DND-41 (cell line): Measurements from ENCODE around the gene MRPL53.

Experiments used
- ATAC-seq: fragments of 200-7000 bp; cut with Tn5 transposase; 3 replicates; pipeline ENCODE4 v1.9.1; 2021; ENCODE audit warnings: low read depth; ENCODE audit not compliant: insufficient read depth
- DNase-seq: peaks from one replicate; pipeline ENCODE4 v3.0.0-alpha.2; 2020
- H2AFZ ChIP-seq: 2 replicates; pipeline ENCODE4 v1.6.0; 2012; ENCODE audit warnings: low read depth, low read length
- H3K27ac ChIP-seq: 2 replicates; pipeline ENCODE4 v1.5.1; 2012; ENCODE audit warnings: low read length, inconsistent platforms
- H3K27me3 ChIP-seq: fragments of 200-600 bp; sonication (generic); 2 replicates; pipeline ENCODE4 v1.6.0; 2012; ENCODE audit warnings: low read length, mild to moderate bottlenecking, inconsistent platforms; ENCODE audit not compliant: insufficient read depth, poor library complexity
- H3K36me3 ChIP-seq: 2 replicates; pipeline ENCODE4 v1.5.1; 2012; ENCODE audit warnings: low read length, inconsistent platforms; ENCODE audit not compliant: insufficient read depth
- H3K4me1 ChIP-seq: 2 replicates; pipeline ENCODE4 v1.5.1; 2012; ENCODE audit warnings: mild to moderate bottlenecking, low read length; ENCODE audit not compliant: insufficient read depth
- H3K4me2 ChIP-seq: 2 replicates; pipeline ENCODE4 v1.6.0; 2012; ENCODE audit warnings: mild to moderate bottlenecking, moderate library complexity, low read length, inconsistent platforms; ENCODE audit not compliant: insufficient read depth
- H3K4me3 ChIP-seq, 2 experiments: fragments of 200-600 bp in 1 of 2; shearing (Covaris generic) in 1 of 2; 2 replicates each; pipeline ENCODE4 v1.5.1; 2012 to 2016; ENCODE audit warnings: inconsistent platforms in 2 of 2, low read length in 2 of 2, mild to moderate bottlenecking in 2 of 2, low read depth in 1 of 2, moderate library complexity in 1 of 2
- H3K79me2 ChIP-seq: 2 replicates; pipeline ENCODE4 v1.6.0; 2012; ENCODE audit warnings: low read length, inconsistent platforms; ENCODE audit not compliant: insufficient read depth
- H3K9ac ChIP-seq: 2 replicates; pipeline ENCODE4 v1.6.0; 2012; ENCODE audit warnings: low read depth, mild to moderate bottlenecking, inconsistent platforms, low read length, moderate library complexity
- H3K9me3 ChIP-seq: 2 replicates; pipeline ENCODE4 v1.5.1; 2012; ENCODE audit warnings: low read length, moderate library complexity, mild to moderate bottlenecking, inconsistent platforms; ENCODE audit not compliant: insufficient read depth, severe bottlenecking
- H4K20me1 ChIP-seq: 2 replicates; pipeline ENCODE4 v1.6.0; 2012; ENCODE audit warnings: low read length; ENCODE audit not compliant: insufficient read depth
- EZH2 ChIP-seq: IDR thresholded peaks from 3 replicates; pipeline ENCODE4 v1.6.1; 2012; ENCODE audit warnings: borderline replicate concordance, low read depth, mild to moderate bottlenecking, moderate library complexity, low read length, inconsistent platforms; ENCODE audit not compliant: severe bottlenecking
- TF ChIP-seq, protein P1 (sequence below): IDR thresholded peaks from 2 replicates; pipeline ENCODE4 v1.5.1; 2012; ENCODE audit warnings: borderline replicate concordance, low read length, moderate library complexity, mild to moderate bottlenecking; ENCODE audit not compliant: poor library complexity, severe bottlenecking; ENCODE audit errors: extremely low read depth

Gene MRPL53

DNA sequence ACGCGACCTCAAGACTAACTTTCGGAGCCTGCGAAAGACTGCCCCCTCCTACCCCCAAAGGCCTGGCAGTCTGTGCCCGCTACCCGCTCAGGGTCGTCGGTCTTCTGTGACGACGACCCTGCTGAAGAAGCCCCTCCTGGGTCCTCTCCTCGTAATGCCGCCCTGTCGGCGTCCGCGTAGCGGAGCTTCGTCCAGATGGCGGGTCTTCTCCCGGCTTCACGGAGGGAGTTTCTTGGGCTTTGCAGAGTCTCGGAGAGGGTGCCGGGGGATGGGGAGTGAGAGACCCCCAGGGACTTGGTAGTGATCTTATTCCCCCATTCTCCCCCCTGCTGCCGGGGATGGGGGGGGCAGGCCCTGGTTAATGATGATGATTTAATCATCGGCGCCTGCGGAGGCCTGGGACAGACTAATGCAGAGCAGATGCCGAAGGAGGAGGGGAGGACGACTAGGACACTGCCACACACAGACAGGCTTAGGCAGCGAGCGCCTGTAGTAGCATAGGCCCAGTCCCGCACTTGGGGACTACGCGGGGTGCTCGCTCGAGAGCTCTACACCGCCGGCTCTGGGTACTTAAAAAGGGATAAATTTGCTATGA is 35.5 kb upstream of the MRPL53 start:
- DNase-seq (no peak), ATAC-seq (peak; percentile 16; the same call in 2 of the 3 replicates)
- Histone ChIP-seq H3K4me3 (peak overlapping the region; percentile 37 to 72), H3K9ac (peak overlapping the region; percentile 69), H3K4me2 (peak overlapping the region; percentile 89), H2AFZ (peak overlapping the region; percentile 88), H4K20me1 (no peaks in the 10 kb centered on the region), H3K36me3 (peaks cover 11% of the 10 kb centered on the region), H3K4me1 (peaks cover 36% of the 10 kb centered on the region), H3K9me3 (no peaks in the 10 kb centered on the region), H3K79me2 (peaks cover 14% of the 10 kb centered on the region), H3K27me3 (peaks cover 5% of the 10 kb centered on the region), H3K27ac (peak overlapping the region; percentile 96)
- TF ChIP-seq, protein P1, sequence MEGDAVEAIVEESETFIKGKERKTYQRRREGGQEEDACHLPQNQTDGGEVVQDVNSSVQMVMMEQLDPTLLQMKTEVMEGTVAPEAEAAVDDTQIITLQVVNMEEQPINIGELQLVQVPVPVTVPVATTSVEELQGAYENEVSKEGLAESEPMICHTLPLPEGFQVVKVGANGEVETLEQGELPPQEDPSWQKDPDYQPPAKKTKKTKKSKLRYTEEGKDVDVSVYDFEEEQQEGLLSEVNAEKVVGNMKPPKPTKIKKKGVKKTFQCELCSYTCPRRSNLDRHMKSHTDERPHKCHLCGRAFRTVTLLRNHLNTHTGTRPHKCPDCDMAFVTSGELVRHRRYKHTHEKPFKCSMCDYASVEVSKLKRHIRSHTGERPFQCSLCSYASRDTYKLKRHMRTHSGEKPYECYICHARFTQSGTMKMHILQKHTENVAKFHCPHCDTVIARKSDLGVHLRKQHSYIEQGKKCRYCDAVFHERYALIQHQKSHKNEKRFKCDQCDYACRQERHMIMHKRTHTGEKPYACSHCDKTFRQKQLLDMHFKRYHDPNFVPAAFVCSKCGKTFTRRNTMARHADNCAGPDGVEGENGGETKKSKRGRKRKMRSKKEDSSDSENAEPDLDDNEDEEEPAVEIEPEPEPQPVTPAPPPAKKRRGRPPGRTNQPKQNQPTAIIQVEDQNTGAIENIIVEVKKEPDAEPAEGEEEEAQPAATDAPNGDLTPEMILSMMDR, result peak; percentile 7
- TF ChIP-seq EZH2, result no peak

DNA sequence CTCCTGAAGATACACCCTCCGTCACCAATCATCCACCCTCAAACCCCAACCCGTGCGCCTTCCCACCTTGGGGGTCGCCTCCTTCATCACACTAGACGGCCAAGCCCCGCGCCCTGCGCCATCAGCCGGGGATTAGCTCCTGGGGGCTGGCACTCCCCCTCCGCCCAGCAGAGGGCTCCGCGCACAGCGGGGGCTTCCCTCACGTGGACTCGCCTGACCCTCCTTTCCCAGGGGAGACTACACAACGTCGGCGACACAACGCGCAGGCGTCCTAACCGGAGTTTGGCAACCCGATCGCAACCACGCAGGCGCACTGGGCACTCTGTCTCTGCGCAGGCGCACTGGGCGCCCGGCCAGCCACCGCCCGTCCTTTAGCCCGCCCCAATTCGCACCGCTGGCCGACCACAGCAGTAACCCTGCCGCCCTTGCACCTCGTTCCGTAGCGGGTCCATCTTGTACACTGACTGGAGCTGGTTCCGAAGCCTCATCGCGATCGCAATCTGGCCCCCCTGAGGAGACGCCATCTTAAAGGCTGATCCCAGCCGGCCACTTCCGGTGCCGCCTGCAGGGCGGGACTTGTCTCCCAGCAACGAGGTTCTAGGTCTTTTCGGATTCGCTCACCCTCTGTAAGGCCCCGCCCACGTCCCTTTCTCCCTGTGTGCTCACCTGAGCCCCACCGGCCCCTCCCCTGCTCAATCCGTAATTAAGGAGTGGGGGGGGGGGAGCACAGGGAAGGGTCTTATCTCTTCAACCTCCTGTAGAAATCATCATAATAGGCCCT is 34.9 kb upstream of the MRPL53 start, which contains the start of gene PCGF1:
Gene PCGF1 (minus strand): TSS at position 551 of the 781 bp plus-strand sequence. CDS start 27 bp downstream, at position 524.
- DNase-seq, result peak; percentile 99
- no peaks in the 10 kb centered on the region for H3K9me3 ChIP-seq
- H3K9ac ChIP-seq, result peak within 1 kb of the TSS; percentile 69
- peak within 1 kb of the TSS; percentile 88 for H2AFZ ChIP-seq
- H4K20me1 ChIP-seq, result no peaks in the 10 kb centered on the region
- peak within 1 kb of the TSS; percentile 37 to 72 for H3K4me3 ChIP-seq
- peak; percentile 89 for ATAC-seq
- H3K4me1 ChIP-seq, result peaks cover 36% of the 10 kb centered on the region
- H3K36me3 ChIP-seq, result peaks cover 11% of the 10 kb centered on the region
- no peaks in the 10 kb centered on the region for H3K27me3 ChIP-seq
- H3K79me2 ChIP-seq, result peaks cover 14% of the 10 kb centered on the region
- peak within 1 kb of the TSS; percentile 89 for H3K4me2 ChIP-seq
- peak within 1 kb of the TSS; percentile 96 for H3K27ac ChIP-seq
- TF ChIP-seq, protein P1, result peak; percentile 98
- TF ChIP-seq EZH2, result no peak

DNA sequence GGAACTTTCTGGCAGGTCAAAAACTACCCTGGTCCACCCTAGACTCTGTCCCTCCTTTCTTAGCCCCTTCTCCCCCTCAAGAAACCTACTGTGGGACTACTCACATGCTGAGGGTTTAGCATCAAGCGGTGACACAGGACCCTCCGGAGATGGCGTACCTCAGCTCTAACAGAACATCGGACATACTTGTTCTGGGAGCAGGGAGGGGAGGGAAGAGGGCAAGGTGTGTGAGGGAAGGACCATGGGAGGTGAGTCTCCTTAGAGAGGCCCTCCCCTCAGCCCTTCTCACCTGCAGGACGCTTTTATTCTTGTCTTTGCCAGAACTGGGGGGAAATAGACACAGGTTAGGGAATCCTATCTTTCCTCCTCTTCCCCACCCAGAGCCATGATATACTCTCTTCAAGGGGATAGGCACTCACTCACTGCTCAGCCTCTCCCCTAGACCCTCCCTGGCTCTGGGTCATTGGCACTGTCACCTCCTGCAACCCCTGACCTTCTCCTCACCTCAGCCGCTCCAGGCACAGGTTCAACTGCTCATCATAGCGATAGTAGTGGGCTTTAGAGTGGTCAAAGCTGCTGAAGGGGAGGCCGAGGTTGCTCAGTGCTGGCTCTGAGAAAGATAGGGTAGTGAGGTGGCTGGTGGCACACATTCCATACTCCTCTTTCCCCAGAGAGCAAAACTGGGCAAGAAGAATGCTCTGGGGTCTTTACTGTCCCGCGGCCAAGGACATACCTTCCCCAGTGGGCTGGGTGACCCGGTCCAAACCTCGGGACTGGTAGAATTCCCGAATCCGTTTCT is 33.2 kb upstream of the MRPL53 start:
- Histone ChIP-seq H2AFZ (no peak overlapping the region), H4K20me1 (no peaks in the 10 kb centered on the region), H3K9me3 (no peaks in the 10 kb centered on the region), H3K9ac (peak overlapping the region; percentile 5; the same call in 1 of the 2 replicates), H3K79me2 (peaks cover 14% of the 10 kb centered on the region), H3K4me3 (peak overlapping the region in 1 of 2 experiments; percentile 29; a peak in 2 of 4 replicates), H3K4me2 (peak overlapping the region; percentile 49), H3K36me3 (peaks cover 11% of the 10 kb centered on the region), H3K27ac (no peak overlapping the region), H3K4me1 (peaks cover 36% of the 10 kb centered on the region), H3K27me3 (no peaks in the 10 kb centered on the region)
- DNase-seq, result no peak
- TF ChIP-seq, protein P1, result no peak
- no peak for TF ChIP-seq EZH2
- no peak for ATAC-seq
